Loucy (cell line): ENCODE data around the gene PTHLH.

Source experiments
- EZH2phosphoT487 ChIP-seq: fragments of 200-600 bp; IDR thresholded peaks from 2 replicates; pipeline ENCODE4 v1.6.1; 2018; ENCODE audit warnings: antibody characterized with exemption, mild to moderate bottlenecking, moderate library complexity, borderline replicate concordance
- TF ChIP-seq, protein P1 (sequence below): fragments of 200-600 bp; sonication (generic); conservative IDR thresholded peaks from 2 replicates; pipeline ENCODE4 v1.5.1; 2014; ENCODE audit warnings: mild to moderate bottlenecking, antibody characterized with exemption, low read length

GRCh38 chr12:27960821-27961220 is 11.7 kb downstream of the PTHLH start:
- TF ChIP-seq, protein P1, sequence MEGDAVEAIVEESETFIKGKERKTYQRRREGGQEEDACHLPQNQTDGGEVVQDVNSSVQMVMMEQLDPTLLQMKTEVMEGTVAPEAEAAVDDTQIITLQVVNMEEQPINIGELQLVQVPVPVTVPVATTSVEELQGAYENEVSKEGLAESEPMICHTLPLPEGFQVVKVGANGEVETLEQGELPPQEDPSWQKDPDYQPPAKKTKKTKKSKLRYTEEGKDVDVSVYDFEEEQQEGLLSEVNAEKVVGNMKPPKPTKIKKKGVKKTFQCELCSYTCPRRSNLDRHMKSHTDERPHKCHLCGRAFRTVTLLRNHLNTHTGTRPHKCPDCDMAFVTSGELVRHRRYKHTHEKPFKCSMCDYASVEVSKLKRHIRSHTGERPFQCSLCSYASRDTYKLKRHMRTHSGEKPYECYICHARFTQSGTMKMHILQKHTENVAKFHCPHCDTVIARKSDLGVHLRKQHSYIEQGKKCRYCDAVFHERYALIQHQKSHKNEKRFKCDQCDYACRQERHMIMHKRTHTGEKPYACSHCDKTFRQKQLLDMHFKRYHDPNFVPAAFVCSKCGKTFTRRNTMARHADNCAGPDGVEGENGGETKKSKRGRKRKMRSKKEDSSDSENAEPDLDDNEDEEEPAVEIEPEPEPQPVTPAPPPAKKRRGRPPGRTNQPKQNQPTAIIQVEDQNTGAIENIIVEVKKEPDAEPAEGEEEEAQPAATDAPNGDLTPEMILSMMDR, result no peak
- no peak for TF ChIP-seq EZH2phosphoT487
